ENCODE measurements around the gene GPBAR1.

DNA sequence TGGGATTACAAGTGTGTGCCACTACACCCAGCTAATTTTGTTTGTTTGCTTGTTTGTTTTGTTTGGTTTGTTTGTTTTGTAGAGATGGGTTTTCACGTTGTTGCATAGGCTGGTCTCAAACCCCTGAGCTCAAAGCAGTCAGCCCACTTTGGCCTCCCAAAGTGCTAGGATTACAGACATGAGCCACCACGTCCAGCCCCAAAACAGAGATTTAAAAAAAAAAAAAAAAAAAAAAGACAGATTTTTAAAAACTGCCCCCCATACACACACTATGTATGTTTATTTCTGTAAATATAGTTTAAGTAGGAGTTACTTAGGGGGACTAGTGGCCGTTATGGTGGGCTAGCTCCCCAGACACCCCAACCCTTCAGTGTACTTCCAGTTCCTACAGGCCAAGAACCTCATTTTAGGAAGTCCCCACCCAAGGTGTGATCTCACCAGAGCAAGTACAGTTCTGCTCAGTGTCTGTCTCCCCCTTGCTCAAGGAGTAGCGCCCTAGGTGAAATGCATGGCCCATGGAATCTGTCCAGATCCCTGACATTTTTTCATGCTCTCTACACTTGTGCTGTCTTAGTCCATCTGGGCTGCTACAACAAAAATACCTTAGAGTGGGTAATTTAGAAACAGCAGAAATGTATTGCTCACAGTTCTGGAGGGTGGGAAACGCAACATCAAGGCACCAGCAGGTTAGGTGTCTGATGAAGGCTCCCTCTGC is 33.1 kb downstream of the GPBAR1 start:
- TF ChIP-seq, protein P1, sequence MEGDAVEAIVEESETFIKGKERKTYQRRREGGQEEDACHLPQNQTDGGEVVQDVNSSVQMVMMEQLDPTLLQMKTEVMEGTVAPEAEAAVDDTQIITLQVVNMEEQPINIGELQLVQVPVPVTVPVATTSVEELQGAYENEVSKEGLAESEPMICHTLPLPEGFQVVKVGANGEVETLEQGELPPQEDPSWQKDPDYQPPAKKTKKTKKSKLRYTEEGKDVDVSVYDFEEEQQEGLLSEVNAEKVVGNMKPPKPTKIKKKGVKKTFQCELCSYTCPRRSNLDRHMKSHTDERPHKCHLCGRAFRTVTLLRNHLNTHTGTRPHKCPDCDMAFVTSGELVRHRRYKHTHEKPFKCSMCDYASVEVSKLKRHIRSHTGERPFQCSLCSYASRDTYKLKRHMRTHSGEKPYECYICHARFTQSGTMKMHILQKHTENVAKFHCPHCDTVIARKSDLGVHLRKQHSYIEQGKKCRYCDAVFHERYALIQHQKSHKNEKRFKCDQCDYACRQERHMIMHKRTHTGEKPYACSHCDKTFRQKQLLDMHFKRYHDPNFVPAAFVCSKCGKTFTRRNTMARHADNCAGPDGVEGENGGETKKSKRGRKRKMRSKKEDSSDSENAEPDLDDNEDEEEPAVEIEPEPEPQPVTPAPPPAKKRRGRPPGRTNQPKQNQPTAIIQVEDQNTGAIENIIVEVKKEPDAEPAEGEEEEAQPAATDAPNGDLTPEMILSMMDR (IDR thresholded peaks at IDR 0.05), result no peak
- no peak for TF ChIP-seq EZH2 (IDR thresholded peaks at IDR 0.05; ENCODE audit: borderline replicate concordance, insufficient read depth, low read depth, low read length, poor library complexity, severe bottlenecking)
